Neuronal stem cell (in vitro differentiated cells): ENCODE data around the gene LNX2.

Experiments
- DNase-seq: peaks from one replicate; pipeline ENCODE4 v3.0.0-alpha.2; 2013; ENCODE audit warnings: low spot score
- H2AFZ ChIP-seq: one replicate; pipeline ENCODE4 v1.6.1; 2013; ENCODE audit warnings: mild to moderate bottlenecking, low read length, inconsistent platforms
- H2AK5ac ChIP-seq: 2 replicates; pipeline ENCODE4 v1.6.1; 2013; ENCODE audit warnings: low read depth, mild to moderate bottlenecking, inconsistent platforms, low read length, moderate library complexity, mixed read lengths
- H2BK120ac ChIP-seq: 2 replicates; pipeline ENCODE4 v1.6.1; 2013; ENCODE audit warnings: low read depth, mild to moderate bottlenecking, inconsistent platforms, low read length, moderate library complexity, mixed read lengths
- H2BK12ac ChIP-seq: one replicate; pipeline ENCODE4 v1.6.1; 2013; ENCODE audit warnings: low read length, inconsistent platforms
- H2BK15ac ChIP-seq: 2 replicates; pipeline ENCODE4 v1.6.1; 2013; ENCODE audit warnings: mild to moderate bottlenecking, low read length, inconsistent platforms, mixed read lengths
- H2BK5ac ChIP-seq: one replicate; pipeline ENCODE4 v1.6.1; 2013; ENCODE audit warnings: inconsistent platforms, mild to moderate bottlenecking, low read length, moderate library complexity
- H3K14ac ChIP-seq: one replicate; pipeline ENCODE4 v1.6.1; 2013; ENCODE audit warnings: low read length, inconsistent platforms
- H3K18ac ChIP-seq: 2 replicates; pipeline ENCODE4 v1.6.1; 2013; ENCODE audit warnings: low read length, inconsistent platforms
- H3K23ac ChIP-seq: 2 replicates; pipeline ENCODE4 v1.6.1; 2013; ENCODE audit warnings: low read depth, mild to moderate bottlenecking, mixed read lengths, low read length, inconsistent platforms; ENCODE audit not compliant: poor library complexity
- H3K27ac ChIP-seq: replicated peaks from 3 replicates; pipeline ENCODE4 v1.5.1; 2013; ENCODE audit warnings: low read length, inconsistent platforms
- H3K27me3 ChIP-seq, 3 experiments: 2 replicates each; pipeline ENCODE4 v1.6.1; 2013; ENCODE audit warnings: low read length in 3 of 3, mild to moderate bottlenecking in 2 of 3, inconsistent platforms in 1 of 3, low read depth in 1 of 3, mixed read lengths in 1 of 3, moderate library complexity in 1 of 3; ENCODE audit not compliant: control insufficient read depth in 3 of 3, insufficient read depth in 3 of 3
- H3K36me3 ChIP-seq, 2 donors: replicated peaks in 1 of 2; 2 replicates each; pipeline ENCODE4 v1.6.1; 2013; ENCODE audit warnings: low read length in 2 of 2; ENCODE audit not compliant: control insufficient read depth in 2 of 2, insufficient read depth in 2 of 2
- H3K4ac ChIP-seq: 2 replicates; pipeline ENCODE4 v1.6.1; 2013; ENCODE audit warnings: inconsistent platforms, mild to moderate bottlenecking, low read length, moderate library complexity
- H3K4me1 ChIP-seq, 2 donors: 1 replicate in 1 of 2; 2 replicates in 1 of 2; pipeline ENCODE4 v1.6.1; 2013; ENCODE audit warnings: low read length in 2 of 2, low read depth in 1 of 2; ENCODE audit not compliant: control insufficient read depth in 2 of 2, insufficient read depth in 1 of 2
- H3K4me2 ChIP-seq: one replicate; pipeline ENCODE4 v1.6.1; 2013; ENCODE audit warnings: mild to moderate bottlenecking, low read length, inconsistent platforms; ENCODE audit not compliant: insufficient read depth, poor library complexity, severe bottlenecking
- H3K4me3 ChIP-seq, 2 donors: 2 replicates each; pipeline ENCODE4 v1.5.1; 2013; ENCODE audit warnings: low read length in 2 of 2, mild to moderate bottlenecking in 2 of 2, inconsistent platforms in 1 of 2, moderate library complexity in 1 of 2
- H3K79me1 ChIP-seq: one replicate; pipeline ENCODE4 v1.6.1; 2013; ENCODE audit warnings: low read depth, mild to moderate bottlenecking, inconsistent platforms, low read length, moderate library complexity
- H3K9ac ChIP-seq: one replicate; pipeline ENCODE4 v1.6.1; 2013; ENCODE audit warnings: mild to moderate bottlenecking, low read depth, low read length, inconsistent platforms; ENCODE audit not compliant: poor library complexity
- H3K9me3 ChIP-seq, 2 donors: replicated peaks in 1 of 2; 2 replicates each; pipeline versions ENCODE3 to v1.6.1; 2013; ENCODE audit warnings: low read length in 2 of 2, mild to moderate bottlenecking in 2 of 2, inconsistent platforms in 1 of 2, low read depth in 1 of 2, mixed read lengths in 1 of 2, moderate library complexity in 1 of 2; ENCODE audit not compliant: control insufficient read depth in 2 of 2, insufficient read depth in 1 of 2
- H4K8ac ChIP-seq: one replicate; pipeline ENCODE4 v1.6.1; 2013; ENCODE audit warnings: low read depth, mild to moderate bottlenecking, inconsistent platforms, low read length, moderate library complexity
- H4K91ac ChIP-seq: one replicate; pipeline ENCODE4 v1.6.1; 2013; ENCODE audit warnings: low read length, low read depth, mild to moderate bottlenecking, inconsistent platforms; ENCODE audit not compliant: poor library complexity
- WGBS, 2 donors: extraction: QIAGEN DNeasy Blood & Tissue Kit; methylation state at CpG; one replicate each; pipeline ENCODE4 v1.1.7; 2013; ENCODE audit warnings: missing lambda C conversion rate in 2 of 2, mixed read lengths in 1 of 2; ENCODE audit not compliant: insufficient read length in 2 of 2, insufficient replicate concordance in 1 of 2; ENCODE audit errors: extremely low coverage in 2 of 2; 5-methylcytosine and 5-hydroxymethylcytosine counted together

LNX2 gene

DNA sequence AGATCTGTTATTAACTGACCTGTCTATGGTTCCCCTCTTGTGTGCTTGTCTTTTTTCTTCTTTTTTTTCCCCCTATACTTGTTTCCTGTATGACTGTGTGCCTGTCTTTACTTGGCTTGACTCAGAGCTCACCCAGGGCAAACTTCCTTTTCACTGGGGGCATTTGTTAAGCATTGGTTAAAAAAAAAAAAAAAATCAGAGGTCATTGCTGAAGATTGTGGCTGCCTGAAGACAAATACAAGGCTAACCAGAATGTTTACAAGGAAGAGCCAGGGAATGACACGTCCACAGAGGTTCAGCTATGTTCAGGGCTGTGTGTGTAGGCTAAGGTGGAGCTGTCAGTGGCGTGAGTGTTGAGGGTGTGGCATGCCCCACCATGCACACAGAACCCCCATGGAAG lies 47.1 kb downstream of the LNX2 start:
- Histone ChIP-seq H3K4ac (no peak overlapping the region), H3K14ac (no peak overlapping the region), H2BK5ac (no peak overlapping the region), H2BK15ac (no peak overlapping the region), H3K79me1 (no peaks in the 10 kb centered on the region), H2BK120ac (no peak overlapping the region), H3K18ac (no peak overlapping the region), H2AFZ (no peak overlapping the region), H3K9ac (no peak overlapping the region), H2AK5ac (no peak overlapping the region), H3K4me3 (no peak overlapping the region), H4K8ac (no peak overlapping the region), H3K9me3 (peaks cover 0 to 7% of the 10 kb centered on the region in 2 donors), H3K4me2 (no peak overlapping the region), H3K27ac (no peak overlapping the region), H2BK12ac (no peak overlapping the region), H3K36me3 (peaks cover 0 to 9% of the 10 kb centered on the region in 2 donors), H3K23ac (no peak overlapping the region), H4K91ac (no peak overlapping the region), H3K27me3 (no peaks in the 10 kb centered on the region), H3K4me1 (no peaks in the 10 kb centered on the region)
- no CpG with 5 or more reads among the region's 2 CpGs for WGBS, 2 donors
- no peak for DNase-seq

DNA sequence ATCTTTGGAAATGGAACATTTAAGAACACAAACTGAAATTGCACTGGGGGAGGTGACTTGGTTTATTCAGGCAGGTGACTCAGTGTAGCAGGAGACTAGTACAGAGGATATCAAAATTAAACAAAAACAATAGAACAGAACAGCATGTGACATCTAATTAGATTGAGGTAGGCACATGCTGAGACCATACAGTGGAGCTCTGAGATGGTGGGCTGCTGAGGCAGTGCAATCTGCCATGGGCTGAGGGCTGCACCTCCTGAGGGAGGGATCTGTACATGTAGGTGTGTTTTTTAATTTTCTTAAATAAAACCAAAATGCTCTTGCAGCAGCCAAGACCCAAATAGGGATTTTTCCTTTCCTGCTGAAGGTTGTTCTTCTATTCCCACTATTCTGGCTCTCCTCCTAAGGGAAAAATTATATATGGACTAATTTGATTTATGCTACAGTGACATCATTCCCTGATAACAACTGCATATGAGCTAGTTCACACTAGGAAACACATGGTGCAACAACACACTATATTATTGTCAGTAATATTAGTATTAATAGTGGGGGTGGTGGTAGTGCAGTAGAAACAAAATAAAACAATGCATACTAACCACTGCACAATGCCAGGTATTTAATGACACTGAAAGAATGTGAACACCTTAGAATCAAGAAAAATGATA lies 48.0 kb downstream of the LNX2 start:
- Histone ChIP-seq H2BK12ac (no peak overlapping the region), H2BK15ac (no peak overlapping the region), H3K36me3 (peaks cover 0 to 16% of the 10 kb centered on the region in 2 donors), H3K23ac (no peak overlapping the region), H3K9ac (no peak overlapping the region), H3K14ac (no peak overlapping the region), H4K8ac (no peak overlapping the region), H2BK120ac (no peak overlapping the region), H3K4me1 (no peaks in the 10 kb centered on the region), H3K27ac (no peak overlapping the region), H4K91ac (no peak overlapping the region), H2AFZ (no peak overlapping the region), H3K18ac (no peak overlapping the region), H3K27me3 (no peaks in the 10 kb centered on the region), H3K4me2 (no peak overlapping the region), H3K9me3 (peaks cover 0 to 7% of the 10 kb centered on the region in 2 donors), H3K79me1 (no peaks in the 10 kb centered on the region), H2AK5ac (no peak overlapping the region), H3K4ac (no peak overlapping the region), H3K4me3 (no peak overlapping the region), H2BK5ac (no peak overlapping the region)
- no peak for DNase-seq

DNA sequence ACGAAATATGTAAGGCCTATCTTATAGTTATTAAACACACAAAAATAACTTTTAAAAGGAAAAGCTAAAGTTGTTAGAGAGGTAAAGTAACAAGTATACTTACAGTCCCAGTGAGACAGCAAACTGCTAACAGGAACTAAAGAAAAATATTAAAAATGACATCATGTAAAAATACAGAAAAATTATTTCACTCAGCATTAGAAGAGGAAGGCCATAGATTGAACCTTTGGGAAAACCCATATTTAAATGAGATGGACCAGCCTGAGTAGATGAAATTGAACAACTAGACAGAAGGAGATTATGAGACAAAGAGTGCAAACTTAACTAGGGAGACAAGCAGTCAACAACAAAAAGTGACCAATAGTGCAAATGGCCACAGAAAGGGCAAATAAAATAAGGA lies 49.4 kb downstream of the LNX2 start:
- no peak overlapping the region for H3K27ac ChIP-seq
- H4K8ac ChIP-seq = no peak overlapping the region
- no peak overlapping the region for H3K4me3 ChIP-seq
- peaks cover 0 to 31% of the 10 kb centered on the region in 2 donors for H3K36me3 ChIP-seq
- no CpG with 5 or more reads among the region's 1 CpG for WGBS, 2 donors
- no peak overlapping the region for H3K23ac ChIP-seq
- H3K9me3 ChIP-seq = peaks cover 0 to 7% of the 10 kb centered on the region in 2 donors
- no peaks in the 10 kb centered on the region for H3K4me1 ChIP-seq
- no peak overlapping the region for H3K9ac ChIP-seq
- no peak overlapping the region for H3K14ac ChIP-seq
- no peak overlapping the region for H2BK120ac ChIP-seq
- H2AFZ ChIP-seq = no peak overlapping the region
- no peak overlapping the region for H3K18ac ChIP-seq
- H3K4me2 ChIP-seq = no peak overlapping the region
- no peak overlapping the region for H2BK12ac ChIP-seq
- H3K27me3 ChIP-seq = no peaks in the 10 kb centered on the region
- no peak overlapping the region for H2BK15ac ChIP-seq
- no peak overlapping the region for H2AK5ac ChIP-seq
- DNase-seq = no peak
- H2BK5ac ChIP-seq = no peak overlapping the region
- H4K91ac ChIP-seq = no peak overlapping the region
- H3K79me1 ChIP-seq = no peaks in the 10 kb centered on the region
- no peak overlapping the region for H3K4ac ChIP-seq

DNA sequence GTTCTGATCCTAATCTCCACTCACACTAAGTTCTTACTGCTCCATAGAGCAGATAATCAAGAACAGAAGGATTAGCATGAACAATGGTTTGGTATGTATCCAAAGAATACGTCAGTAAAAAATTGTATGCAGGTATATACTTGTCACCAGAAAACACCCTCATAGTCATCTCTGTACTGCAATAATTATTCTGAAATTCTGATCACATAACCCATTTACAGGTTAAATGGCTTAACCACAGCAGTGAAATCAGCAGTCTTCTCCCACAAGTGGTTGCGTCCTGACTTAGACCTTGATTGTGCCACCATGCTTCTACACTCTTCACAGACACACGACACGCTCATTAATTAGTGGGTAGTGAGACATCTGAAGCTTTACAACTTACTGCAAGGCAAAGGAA lies 50.9 kb downstream of the LNX2 start:
- H2BK120ac ChIP-seq = no peak overlapping the region
- no peak overlapping the region for H2AFZ ChIP-seq
- no peaks in the 10 kb centered on the region for H3K79me1 ChIP-seq
- no peak overlapping the region for H2BK5ac ChIP-seq
- H3K9me3 ChIP-seq = peaks cover 0 to 4% of the 10 kb centered on the region in 2 donors
- no peak overlapping the region for H2BK15ac ChIP-seq
- no peak overlapping the region for H2AK5ac ChIP-seq
- no peak overlapping the region for H3K4me2 ChIP-seq
- no peak overlapping the region for H3K9ac ChIP-seq
- H3K4ac ChIP-seq = no peak overlapping the region
- no peak for DNase-seq
- H3K27ac ChIP-seq = no peak overlapping the region
- H3K18ac ChIP-seq = no peak overlapping the region
- H3K27me3 ChIP-seq = no peaks in the 10 kb centered on the region
- no peak overlapping the region for H3K4me3 ChIP-seq
- no peak overlapping the region for H4K91ac ChIP-seq
- H3K14ac ChIP-seq = no peak overlapping the region
- H4K8ac ChIP-seq = no peak overlapping the region
- no peak overlapping the region for H3K23ac ChIP-seq
- H3K36me3 ChIP-seq = peaks cover 2 to 42% of the 10 kb centered on the region in 2 donors
- no peak overlapping the region for H2BK12ac ChIP-seq
- WGBS, 2 donors = no CpG with 5 or more reads among the region's 4 CpGs
- H3K4me1 ChIP-seq = no peaks in the 10 kb centered on the region
